K562 (cell line): Measurements from ENCODE around the gene HARS1. TPM values are rescaled to one million over a fixed set of nuclear protein-coding genes. Genes with fewer than 3 reads are reported as not detected.

Experiments used
- C11orf30 ChIP-seq: fragments of 450-650 bp; IDR thresholded peaks from 2 replicates; pipeline ENCODE4 v1.6.1; 2016; ENCODE audit warnings: low read depth, mild to moderate bottlenecking
- CLOCK ChIP-seq: fragments of 250-450 bp; sonication (Bioruptor Pico); IDR thresholded peaks from 2 replicates; pipeline ENCODE4 v1.4.0; 2020; ENCODE audit warnings: mild to moderate bottlenecking, moderate library complexity, borderline replicate concordance
- EWSR1 ChIP-seq: fragments of 450-650 bp; IDR thresholded peaks from 2 replicates; pipeline ENCODE4 v1.6.1; 2018; ENCODE audit warnings: borderline replicate concordance, mild to moderate bottlenecking, low read depth, moderate library complexity; ENCODE audit not compliant: partially characterized antibody
- FOXK1 ChIP-seq: sonication (generic); formaldehyde crosslinking; IDR thresholded peaks from 2 replicates; pipeline ENCODE4 v1.8.0; 2022; ENCODE audit warnings: missing genetic modification reagents, mild to moderate bottlenecking, borderline replicate concordance
- FOXK2 ChIP-seq, 2 experiments: fragments of 450-650 bp; IDR thresholded peaks in 1 of 2; conservative IDR thresholded peaks in 1 of 2; 2 replicates each; pipeline ENCODE4 v1.6.1; 2016; ENCODE audit warnings: low read depth in 2 of 2, mild to moderate bottlenecking in 1 of 2
- HDAC8 ChIP-seq: fragments of 450-650 bp; IDR thresholded peaks from 2 replicates; pipeline ENCODE4 v1.6.1; 2016; ENCODE audit warnings: mild to moderate bottlenecking, missing genetic modification characterization, moderate library complexity, missing compliant biosample characterization
- HINFP ChIP-seq: fragments of 450-650 bp; conservative IDR thresholded peaks from 2 replicates; pipeline ENCODE4 v1.6.1; 2016; ENCODE audit warnings: missing genetic modification characterization, low read depth, mild to moderate bottlenecking, control low read depth, missing compliant biosample characterization
- NBN ChIP-seq: fragments of 450-650 bp; IDR thresholded peaks from 2 replicates; pipeline ENCODE4 v1.6.1; 2016; ENCODE audit warnings: low read depth, mild to moderate bottlenecking
- PHF8 ChIP-seq: fragments of 200-600 bp; sonication (generic); IDR thresholded peaks from 2 replicates; pipeline ENCODE4 v1.6.1; 2012; ENCODE audit warnings: mixed run types, mild to moderate bottlenecking, inconsistent platforms, low read length, moderate library complexity, borderline replicate concordance
- PHTF2 ChIP-seq: fragments of 250-450 bp; sonication (Bioruptor Pico); IDR thresholded peaks from 2 replicates; pipeline ENCODE4 v1.5.0; 2021; ENCODE audit warnings: mild to moderate bottlenecking
- PML ChIP-seq: IDR thresholded peaks from 2 replicates; pipeline ENCODE4 v1.6.1; 2012; ENCODE audit warnings: low read length, inconsistent platforms
- PTBP1 ChIP-seq: fragments of 200-400 bp; formaldehyde crosslinking; IDR thresholded peaks from 2 replicates; pipeline ENCODE4 v1.6.1; 2017; ENCODE audit warnings: low read depth, low read length
- SAFB2 ChIP-seq: fragments of 200-400 bp; formaldehyde crosslinking; IDR thresholded peaks from 2 replicates; pipeline ENCODE4 v1.6.1; 2018; ENCODE audit warnings: borderline replicate concordance, low read length, low read depth, moderate library complexity; ENCODE audit not compliant: severe bottlenecking
- SIX5 ChIP-seq, 2 experiments: IDR thresholded peaks; 2 replicates each; pipeline ENCODE4 v1.6.1; 2011; ENCODE audit warnings: low read length in 2 of 2, borderline replicate concordance in 1 of 2, low read depth in 1 of 2, mild to moderate bottlenecking in 1 of 2, moderate library complexity in 1 of 2; ENCODE audit not compliant: insufficient read depth in 1 of 2
- TCF3 ChIP-seq: sonication (generic); formaldehyde crosslinking; IDR thresholded peaks from 2 replicates; pipeline ENCODE4 v1.4.0; 2020; ENCODE audit warnings: mild to moderate bottlenecking, missing genetic modification reagents
- YY1 ChIP-seq, 3 experiments: IDR thresholded peaks; 2 replicates each; pipeline ENCODE4 v1.6.1; 2011; ENCODE audit warnings: low read length in 2 of 3, mild to moderate bottlenecking in 2 of 3, moderate library complexity in 2 of 3, borderline replicate concordance in 1 of 3, control low read depth in 1 of 3, low read depth in 1 of 3; ENCODE audit not compliant: insufficient read depth in 3 of 3, insufficient replicate concordance in 2 of 3, control insufficient read depth in 1 of 3, insufficient read length in 1 of 3; ENCODE audit errors: extremely low read depth in 1 of 3
- ZFPM2 ChIP-seq: fragments of 250-450 bp; sonication (Bioruptor Pico); IDR thresholded peaks from 2 replicates; pipeline ENCODE4 v1.5.1; 2022; ENCODE audit warnings: mild to moderate bottlenecking
- ZNF3 ChIP-seq: fragments of 250-450 bp; sonication (Bioruptor Pico); IDR thresholded peaks from 2 replicates; pipeline ENCODE4 v1.5.0; 2021; ENCODE audit warnings: mild to moderate bottlenecking, moderate library complexity
- ZNF41 ChIP-seq: fragments of 250-450 bp; sonication (Bioruptor Pico); conservative IDR thresholded peaks from 2 replicates; pipeline ENCODE4 v1.4.0; 2020; ENCODE audit warnings: mild to moderate bottlenecking
- ZNF511 ChIP-seq: sonication (generic); formaldehyde crosslinking; IDR thresholded peaks from 2 replicates; pipeline ENCODE4 v1.8.0; 2022; ENCODE audit warnings: mild to moderate bottlenecking, missing genetic modification reagents
- polyA plus RNA-seq, 8 experiments: library from polyadenylated mRNA; depleted of rRNA in 4 of 8; stranded (reverse) in 5 of 8; unstranded in 3 of 8; fragments of >200 nt; fragmentation: Nextera tagmentation in 2 of 8; fragmentation: Illumina TruSeq in 1 of 8; extraction: Ambion mirVana in 2 of 8; extraction: Trizol in 1 of 8; gene quantifications; 2 replicates each; pipeline versions ENCODE4 v1.2.1 to v1.2.3, GENCODE V29; 2011 to 2014; ENCODE audit warnings: inconsistent platforms in 1 of 8, missing spikeins in 1 of 8
- total RNA-seq, 7 experiments: library from RNA; depleted of rRNA in 6 of 7; stranded (reverse); fragments of >200 nt in 6 of 7; fragmentation: Illumina TruSeq in 2 of 7; extraction: Trizol in 2 of 7; gene quantifications; 2 replicates each; pipeline versions ENCODE4 v1.2.1 to v1.2.3, GENCODE V29; 2011 to 2021; ENCODE audit warnings: low replicate concordance in 1 of 7

Gene HARS1
- total and polyA plus RNA-seq, 9 of the 15 experiments (the other 6 are each of a cell fraction or from before 2014, with no cell fraction given), result 13.5 to 88.5 (median 75.2) TPM

DNA sequence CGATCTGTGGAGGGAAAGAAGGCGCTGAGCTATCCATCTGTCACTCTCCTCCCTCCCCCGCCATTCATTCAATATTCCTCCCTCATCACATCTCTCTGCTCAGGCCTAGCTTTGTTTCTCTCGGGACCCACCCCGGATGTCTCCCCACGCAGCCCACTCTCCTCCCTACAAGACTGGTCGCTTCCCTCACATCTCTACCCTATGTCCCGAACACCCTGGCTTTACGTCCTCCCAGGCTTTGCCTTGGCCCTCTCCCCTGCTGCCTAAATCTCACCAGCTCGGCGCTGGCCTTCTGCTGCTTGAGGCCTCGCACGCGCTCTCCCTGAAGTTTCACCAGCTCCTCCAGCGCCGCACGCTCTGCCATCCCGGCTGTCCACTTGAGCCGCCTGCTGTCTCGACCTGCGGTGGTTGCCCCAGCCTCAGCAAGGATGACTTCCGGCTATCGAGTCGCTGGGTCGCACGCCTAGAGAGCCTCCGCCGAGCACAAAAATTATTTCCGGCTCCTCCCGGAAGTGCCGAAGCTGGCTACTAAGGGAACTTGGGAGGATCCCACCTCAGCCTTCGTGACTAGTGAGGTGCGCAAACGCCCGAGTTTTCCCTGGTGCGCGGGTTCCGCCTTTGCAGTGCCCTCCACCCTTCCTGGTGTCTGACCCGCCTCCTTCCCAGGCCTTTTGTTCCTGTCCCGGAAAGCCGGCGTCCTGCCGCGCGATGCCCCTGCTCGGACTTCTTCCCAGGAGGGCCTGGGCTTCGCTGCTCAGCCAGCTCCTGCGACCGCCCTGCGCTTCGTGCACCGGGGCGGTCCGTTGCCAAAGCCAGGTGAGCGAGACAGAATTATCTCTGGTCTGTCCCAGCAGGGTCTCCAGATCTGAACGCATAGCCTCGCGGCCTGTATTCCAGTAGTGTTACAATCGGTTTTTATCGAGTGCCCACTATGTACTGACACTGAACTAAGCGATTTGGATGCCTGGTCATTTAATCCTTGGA, at the start of gene HARS1, which contains the start of gene HARS2 (continued):
- TF ChIP-seq PTBP1 (no peak), ZNF41 (CRISPR knock-in tag) (no peak), HDAC8 (tag) (no peak), SAFB2 (no peak), YY1 (IDR thresholded peaks at IDR 0.05; ENCODE audit: borderline replicate concordance in 1 of 3, control insufficient read depth in 1 of 3, extremely low read depth in 1 of 3, insufficient read depth in 3 of 3, insufficient read length in 1 of 3, insufficient replicate concordance in 2 of 3, low read depth in 1 of 3, low read length in 2 of 3) (peak in 1 of 3 experiments; percentile 65), HINFP (tag) (no peak), PHF8 (peak; percentile 94), ZNF3 (no peak), EWSR1 (no peak), PHTF2 (CRISPR knock-in tag) (no peak), SIX5 (IDR thresholded peaks at IDR 0.05; ENCODE audit: borderline replicate concordance in 1 of 2, insufficient read depth in 1 of 2, low read depth in 1 of 2, low read length in 2 of 2) (peak in 1 of 2 experiments; percentile 11; a peak in 1 of 4 replicates), PML (peak; percentile 80), CLOCK (CRISPR knock-in tag) (no peak), ZFPM2 (CRISPR knock-in tag) (no peak), NBN (peak; percentile 75), FOXK2 (conservative IDR thresholded peaks at IDR 0.05 in 1 of 2, IDR thresholded peaks at IDR 0.05 in 1 of 2; ENCODE audit: low read depth in 2 of 2) (peak; percentile 66 to 80; a peak in 2 of 4 replicates), FOXK1 (peak; percentile 54; the same call in 1 of the 2 replicates), ZNF511 (CRISPR knock-in tag) (peak; percentile 86; the same call in 1 of the 2 replicates), TCF3 (CRISPR knock-in tag) (0 out of 2 replicates have a peak, but pooled peaks have one; percentile 1), C11orf30 (peak; percentile 87)
